ENCODE data around the gene GNA14. TPM values are rescaled to one million over a fixed set of nuclear protein-coding genes. Genes with fewer than 3 reads are reported as not detected.

GNA14 gene
- total RNA-seq, 1 experiment from 2014 or later: 1.2 TPM

DNA sequence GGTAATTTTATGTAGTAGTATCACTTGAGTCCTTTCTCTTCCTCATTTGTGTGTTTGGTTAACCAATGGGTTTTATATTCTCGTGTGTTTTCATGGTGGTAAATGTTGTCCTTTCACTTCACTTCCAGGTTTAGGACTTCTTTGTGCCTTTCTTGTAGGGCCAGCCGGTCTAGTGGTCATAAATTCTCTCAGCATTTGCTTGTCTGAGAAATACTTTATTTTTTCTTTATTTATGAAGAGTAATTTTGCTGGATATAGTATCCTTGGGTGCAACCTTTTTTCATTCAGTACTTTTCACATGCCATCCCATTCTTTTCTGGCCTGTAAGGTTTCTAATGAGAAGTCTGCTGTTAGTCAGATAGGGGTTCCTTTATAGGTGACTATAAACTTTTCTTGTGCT lies 107.1 kb downstream of the GNA14 start:
- no TSS peak for BruUV-seq (replicated peaks)
- intact Hi-C loops (cut with micrococcal nuclease): no loop called here
- H3K79me2 ChIP-seq (ENCODE audit: low read length): no peaks in the 10 kb centered on the region

GRCh38 chr9:77534376-77535057 lies 113.6 kb downstream of the GNA14 start:
- Histone ChIP-seq H3K4me2 (ENCODE audit: low read length) (no peak overlapping the region), H3F3A (ENCODE audit: low read length, unreplicated experiment) (no peaks in the 10 kb centered on the region), H3K27ac (ENCODE audit: low read length) (no peak overlapping the region), H3K9me2 (replicated peaks; ENCODE audit: low read length) (no peaks in the 10 kb centered on the region), H2AFZ (ENCODE audit: low read length) (no peak overlapping the region), H3K9ac (ENCODE audit: low read length) (no peak overlapping the region), H3K9me3 (ENCODE audit: low read length) (no peaks in the 10 kb centered on the region), H3K79me2 (ENCODE audit: low read length) (no peaks in the 10 kb centered on the region), H3K27me3 (ENCODE audit: low read length) (no peaks in the 10 kb centered on the region), H3K4me3 (ENCODE audit: low read length) (no peak overlapping the region), H3K36me3 (ENCODE audit: low read depth, low read length) (no peaks in the 10 kb centered on the region), H4K20me1 (ENCODE audit: low read length) (no peaks in the 10 kb centered on the region), H3K4me1 (ENCODE audit: insufficient read depth, low read length) (no peaks in the 10 kb centered on the region)
- no TSS peak for BruUV-seq (replicated peaks)
- ATAC-seq (peak; percentile 38), DNase-seq (no peak)
- POLR2A ChIA-PET (ENCODE audit: unreplicated experiment): no interaction called here
- TF ChIP-seq EZH2 (IDR thresholded peaks at IDR 0.05; ENCODE audit: low read length, unreplicated experiment) (no peak), CTCF (conservative IDR thresholded peaks at IDR 0.05; ENCODE audit: low read depth, low read length) (no peak), EZH2phosphoT487 (IDR thresholded peaks at IDR 0.05; ENCODE audit: borderline replicate concordance, low read length) (no peak)
- intact Hi-C loops (cut with micrococcal nuclease): no loop called here
- CTCF ChIA-PET: no interaction called here

More for the DNA sequence above, 107.1 kb downstream of the GNA14 start:
- Histone ChIP-seq H3K4me1 (ENCODE audit: insufficient read depth, low read length) (no peaks in the 10 kb centered on the region), H3K9ac (ENCODE audit: low read length) (no peak overlapping the region), H3F3A (ENCODE audit: low read length, unreplicated experiment) (no peaks in the 10 kb centered on the region), H3K4me2 (ENCODE audit: low read length) (no peak overlapping the region), H2AFZ (ENCODE audit: low read length) (no peak overlapping the region), H3K9me3 (ENCODE audit: low read length) (0 out of 2 replicates have a peak, but pooled peaks cover 13% of the 10 kb centered on the region), H3K9me2 (replicated peaks; ENCODE audit: low read length) (no peaks in the 10 kb centered on the region), H3K4me3 (ENCODE audit: low read length) (no peak overlapping the region), H3K27ac (ENCODE audit: low read length) (no peak overlapping the region), H3K36me3 (ENCODE audit: low read depth, low read length) (no peaks in the 10 kb centered on the region), H4K20me1 (ENCODE audit: low read length) (no peaks in the 10 kb centered on the region), H3K27me3 (ENCODE audit: low read length) (no peaks in the 10 kb centered on the region)
- CTCF ChIA-PET: no interaction called here
- POLR2A ChIA-PET (ENCODE audit: unreplicated experiment): no interaction called here
- TF ChIP-seq EZH2 (IDR thresholded peaks at IDR 0.05; ENCODE audit: low read length, unreplicated experiment): no peak
- no peak for TF ChIP-seq EZH2phosphoT487 (IDR thresholded peaks at IDR 0.05; ENCODE audit: borderline replicate concordance, low read length)
- no peak for TF ChIP-seq CTCF (conservative IDR thresholded peaks at IDR 0.05; ENCODE audit: low read depth, low read length)
- ATAC-seq: no peak
- DNase-seq: no peak

DNA sequence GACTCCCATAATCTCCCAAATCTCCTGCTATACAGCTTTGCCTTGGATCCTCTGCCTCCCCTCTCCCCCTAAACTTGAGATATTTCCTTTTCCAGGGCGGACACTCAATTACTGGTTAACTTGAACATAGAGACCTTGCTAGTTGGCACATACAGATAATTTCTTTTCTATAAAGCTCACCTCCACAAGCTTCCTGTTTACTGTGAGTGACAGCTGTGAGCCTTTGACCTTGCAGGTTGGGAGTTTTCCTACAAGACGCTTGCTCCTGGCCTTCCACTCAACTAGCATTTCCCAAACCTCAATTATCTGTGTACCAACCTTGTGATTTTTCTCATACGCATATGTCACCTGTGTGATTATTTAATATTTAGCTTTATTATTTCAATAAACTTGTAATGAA lies 114.5 kb downstream of the GNA14 start:
- H3F3A ChIP-seq (ENCODE audit: low read length, unreplicated experiment): no peaks in the 10 kb centered on the region
- no peaks in the 10 kb centered on the region for H3K27me3 ChIP-seq (ENCODE audit: low read length)
- H3K36me3 ChIP-seq (ENCODE audit: low read depth, low read length): no peaks in the 10 kb centered on the region
- POLR2A ChIA-PET (ENCODE audit: unreplicated experiment): no interaction called here
- no peak overlapping the region for H3K27ac ChIP-seq (ENCODE audit: low read length)
- no peak overlapping the region for H2AFZ ChIP-seq (ENCODE audit: low read length)
- H3K79me2 ChIP-seq (ENCODE audit: low read length): no peaks in the 10 kb centered on the region
- no peaks in the 10 kb centered on the region for H3K9me3 ChIP-seq (ENCODE audit: low read length)
- no peaks in the 10 kb centered on the region for H3K9me2 ChIP-seq (replicated peaks; ENCODE audit: low read length)
- no peak overlapping the region for H3K4me3 ChIP-seq (ENCODE audit: low read length)
- H3K9ac ChIP-seq (ENCODE audit: low read length): no peak overlapping the region
- CTCF ChIA-PET: no interaction called here
- intact Hi-C loops (cut with micrococcal nuclease): no loop called here
- no peak for TF ChIP-seq EZH2phosphoT487 (IDR thresholded peaks at IDR 0.05; ENCODE audit: borderline replicate concordance, low read length)
- no peak for TF ChIP-seq CTCF (conservative IDR thresholded peaks at IDR 0.05; ENCODE audit: low read depth, low read length)
- no TSS peak for BruUV-seq (replicated peaks)
- no peak overlapping the region for H3K4me2 ChIP-seq (ENCODE audit: low read length)
- H3K4me1 ChIP-seq (ENCODE audit: insufficient read depth, low read length): no peaks in the 10 kb centered on the region
- DNase-seq: no peak
- ATAC-seq: no peak
- no peaks in the 10 kb centered on the region for H4K20me1 ChIP-seq (ENCODE audit: low read length)

Data from PC-3 (cell line).